Neural cell (in vitro differentiated cells): Measurements from ENCODE around the gene TSPAN18.

Experiments used
- EP300 ChIP-seq: fragments of 450-650 bp; conservative IDR thresholded peaks from 2 replicates; pipeline ENCODE4 v1.6.1; 2014; ENCODE audit warnings: antibody characterized with exemption, mild to moderate bottlenecking, moderate library complexity; ENCODE audit not compliant: poor library complexity, severe bottlenecking
- REST ChIP-seq: IDR thresholded peaks from 2 replicates; pipeline ENCODE4 v1.6.1; 2012; ENCODE audit warnings: borderline replicate concordance
- TAF1 ChIP-seq: IDR thresholded peaks from 2 replicates; pipeline ENCODE4 v1.6.1; 2012; ENCODE audit warnings: low read depth
- TF ChIP-seq, protein P1 (sequence below): fragments of 450-650 bp; IDR thresholded peaks from 2 replicates; pipeline ENCODE4 v1.5.1; 2014; ENCODE audit warnings: antibody characterized with exemption, mild to moderate bottlenecking, moderate library complexity; ENCODE audit not compliant: poor library complexity, severe bottlenecking

DNA sequence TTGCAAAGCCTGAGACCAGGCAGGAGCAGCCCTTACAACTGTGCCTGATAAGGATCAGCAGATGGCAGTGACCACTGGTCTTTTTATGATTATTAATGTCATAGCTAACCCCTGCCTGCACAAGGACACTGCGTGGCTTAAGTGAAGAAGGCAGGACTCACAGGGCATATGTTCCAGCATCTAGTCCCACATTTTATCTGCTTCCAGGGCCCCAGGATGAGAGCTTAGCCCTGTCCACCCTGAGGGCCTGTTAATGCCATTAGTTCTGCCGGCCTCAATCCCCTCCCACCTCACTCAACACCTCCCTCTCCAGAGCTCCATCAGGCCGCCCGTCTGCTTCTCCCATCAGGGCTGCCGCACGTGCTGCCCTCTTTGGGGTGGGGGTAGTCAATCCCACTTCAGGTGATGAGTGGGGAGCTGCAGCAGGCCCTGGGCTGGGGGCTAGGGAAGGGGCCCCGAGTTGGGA lies 33.1 kb upstream of the TSPAN18 start:
- no peak for TF ChIP-seq EP300
- TF ChIP-seq, protein P1, sequence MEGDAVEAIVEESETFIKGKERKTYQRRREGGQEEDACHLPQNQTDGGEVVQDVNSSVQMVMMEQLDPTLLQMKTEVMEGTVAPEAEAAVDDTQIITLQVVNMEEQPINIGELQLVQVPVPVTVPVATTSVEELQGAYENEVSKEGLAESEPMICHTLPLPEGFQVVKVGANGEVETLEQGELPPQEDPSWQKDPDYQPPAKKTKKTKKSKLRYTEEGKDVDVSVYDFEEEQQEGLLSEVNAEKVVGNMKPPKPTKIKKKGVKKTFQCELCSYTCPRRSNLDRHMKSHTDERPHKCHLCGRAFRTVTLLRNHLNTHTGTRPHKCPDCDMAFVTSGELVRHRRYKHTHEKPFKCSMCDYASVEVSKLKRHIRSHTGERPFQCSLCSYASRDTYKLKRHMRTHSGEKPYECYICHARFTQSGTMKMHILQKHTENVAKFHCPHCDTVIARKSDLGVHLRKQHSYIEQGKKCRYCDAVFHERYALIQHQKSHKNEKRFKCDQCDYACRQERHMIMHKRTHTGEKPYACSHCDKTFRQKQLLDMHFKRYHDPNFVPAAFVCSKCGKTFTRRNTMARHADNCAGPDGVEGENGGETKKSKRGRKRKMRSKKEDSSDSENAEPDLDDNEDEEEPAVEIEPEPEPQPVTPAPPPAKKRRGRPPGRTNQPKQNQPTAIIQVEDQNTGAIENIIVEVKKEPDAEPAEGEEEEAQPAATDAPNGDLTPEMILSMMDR: no peak
- no peak for TF ChIP-seq REST
- TF ChIP-seq TAF1: no peak
